Thyroid gland (tissue), 4 donors: Measurements from ENCODE around the gene SNRPB2. TPM values are rescaled to one million over a fixed set of nuclear protein-coding genes. Genes with fewer than 3 reads are reported as not detected.
A peak's percentile ranks its signal among the peaks of the same experiment; 100 is the strongest.

Experiments used
- DNase-seq, 2 donors: peaks; one replicate each; pipeline ENCODE4 v3.0.0-alpha.2; 2019
- H3K27ac ChIP-seq, 3 donors: fragments of 200-600 bp; sonication (generic); 1 replicate in 2 of 3; 2 replicates in 1 of 3; pipeline ENCODE4 v1.5.1; 2016 to 2019; ENCODE audit warnings: mild to moderate bottlenecking in 1 of 3, moderate library complexity in 1 of 3
- H3K27me3 ChIP-seq: fragments of 200-600 bp; sonication (generic); one replicate; pipeline ENCODE4 v1.5.1; 2019
- H3K36me3 ChIP-seq, 2 donors: fragments of 200-600 bp; sonication (generic); one replicate each; pipeline ENCODE4 v1.5.1; 2016 to 2019
- H3K4me1 ChIP-seq, 2 donors: fragments of 200-600 bp; sonication (generic); one replicate each; pipeline ENCODE4 v1.5.1; 2017 to 2019
- H3K4me3 ChIP-seq, 3 donors: fragments of 200-600 bp; sonication (generic); replicated peaks in 1 of 3; 1 replicate in 2 of 3; 2 replicates in 1 of 3; pipeline ENCODE4 v1.5.1; 2016; ENCODE audit warnings: mild to moderate bottlenecking in 1 of 3
- H3K9me3 ChIP-seq: fragments of 200-600 bp; sonication (generic); one replicate; pipeline ENCODE4 v1.5.1; 2017
- POLR2A ChIP-seq, 2 donors: fragments of 450-650 bp; IDR thresholded peaks; one replicate each; pipeline ENCODE4 v1.6.1; 2017; ENCODE audit warnings: antibody characterized with exemption in 2 of 2, mild to moderate bottlenecking in 2 of 2, moderate library complexity in 1 of 2
- WGBS, 2 donors: methylation state at CpG; one replicate each; pipeline ENCODE4 v1.1.5; 2017; 5-methylcytosine and 5-hydroxymethylcytosine counted together
- intact Hi-C: fragments of 100-400 bp; cut with DNase I; formaldehyde crosslinking; loops from one replicate; pipeline ENCODE4 v1.15.1; 2023
- total RNA-seq, 4 donors: library from RNA; depleted of rRNA; stranded (reverse); fragments of >200 nt; gene quantifications; one replicate each; pipeline ENCODE4 v1.2.3, GENCODE V29; 2016
- TF ChIP-seq, protein P1 (sequence below), 6 experiments: fragments of 200-600 bp in 3 of 6; fragments of 450-650 bp in 3 of 6; sonication (generic) in 3 of 6; IDR thresholded peaks; one replicate each; pipeline ENCODE4 v1.5.1; 2016 to 2019; ENCODE audit warnings: antibody characterized with exemption in 6 of 6, mild to moderate bottlenecking in 2 of 6, inconsistent platforms in 1 of 6, moderate library complexity in 1 of 6

Gene SNRPB2
- total RNA-seq, 4 donors from 2014 or later = 24.8 to 42.0 (median 35.2) TPM

DNA sequence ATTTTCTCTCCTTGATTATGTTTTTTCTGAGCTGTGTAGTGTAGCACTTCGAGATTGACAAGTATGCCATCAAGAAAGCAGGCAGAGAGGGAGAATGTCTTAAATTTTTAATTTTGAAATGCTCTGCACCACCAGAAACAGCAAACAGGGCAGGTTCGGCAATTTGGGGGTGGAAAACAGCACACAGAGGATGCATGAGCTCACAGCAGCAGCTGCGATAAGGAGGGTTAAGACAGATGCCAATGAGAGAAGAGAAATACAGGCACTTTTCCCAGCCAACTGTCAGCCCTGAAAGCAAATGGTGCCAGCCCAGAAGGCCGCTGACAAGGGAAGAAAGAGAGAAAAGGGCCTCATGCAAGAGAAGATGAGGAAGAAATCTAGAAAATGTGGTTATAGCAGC is 15.1 kb upstream of the SNRPB2 start:
- H3K9me3 ChIP-seq = no peaks in the 10 kb centered on the region
- H3K27me3 ChIP-seq = no peaks in the 10 kb centered on the region
- H3K36me3 ChIP-seq = no peaks in the 10 kb centered on the region
- H3K4me3 ChIP-seq = no peak overlapping the region
- H3K4me1 ChIP-seq = no peaks in the 10 kb centered on the region
- no peak for DNase-seq
- intact Hi-C loops = no loop called here
- no peak for TF ChIP-seq POLR2A (IDR thresholded peaks at IDR 0.05)
- TF ChIP-seq, protein P1, sequence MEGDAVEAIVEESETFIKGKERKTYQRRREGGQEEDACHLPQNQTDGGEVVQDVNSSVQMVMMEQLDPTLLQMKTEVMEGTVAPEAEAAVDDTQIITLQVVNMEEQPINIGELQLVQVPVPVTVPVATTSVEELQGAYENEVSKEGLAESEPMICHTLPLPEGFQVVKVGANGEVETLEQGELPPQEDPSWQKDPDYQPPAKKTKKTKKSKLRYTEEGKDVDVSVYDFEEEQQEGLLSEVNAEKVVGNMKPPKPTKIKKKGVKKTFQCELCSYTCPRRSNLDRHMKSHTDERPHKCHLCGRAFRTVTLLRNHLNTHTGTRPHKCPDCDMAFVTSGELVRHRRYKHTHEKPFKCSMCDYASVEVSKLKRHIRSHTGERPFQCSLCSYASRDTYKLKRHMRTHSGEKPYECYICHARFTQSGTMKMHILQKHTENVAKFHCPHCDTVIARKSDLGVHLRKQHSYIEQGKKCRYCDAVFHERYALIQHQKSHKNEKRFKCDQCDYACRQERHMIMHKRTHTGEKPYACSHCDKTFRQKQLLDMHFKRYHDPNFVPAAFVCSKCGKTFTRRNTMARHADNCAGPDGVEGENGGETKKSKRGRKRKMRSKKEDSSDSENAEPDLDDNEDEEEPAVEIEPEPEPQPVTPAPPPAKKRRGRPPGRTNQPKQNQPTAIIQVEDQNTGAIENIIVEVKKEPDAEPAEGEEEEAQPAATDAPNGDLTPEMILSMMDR (IDR thresholded peaks at IDR 0.05) = no peak
- WGBS, 2 donors = 78 to 86% methylated on average over 4 of the region's 4 CpGs
- no peak overlapping the region for H3K27ac ChIP-seq

DNA sequence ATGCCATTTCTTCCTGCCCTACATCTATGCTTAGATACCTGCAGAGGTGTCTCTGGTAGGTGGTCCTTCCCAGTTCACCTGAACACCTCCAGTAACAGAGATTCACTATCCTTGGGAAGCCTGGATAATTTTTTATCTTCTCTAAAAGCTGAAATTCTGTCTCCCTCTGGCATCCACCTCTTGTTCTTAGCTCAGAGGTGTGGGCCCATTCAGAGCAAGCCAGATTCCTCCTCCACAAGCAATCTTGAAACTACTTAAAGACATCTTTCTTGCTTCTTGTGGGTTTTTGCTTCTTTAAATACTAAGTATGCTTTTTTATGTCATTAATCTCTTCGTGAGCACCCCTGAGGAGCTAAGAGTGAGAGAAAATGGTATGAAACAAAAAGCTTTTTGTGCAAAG is 10.4 kb upstream of the SNRPB2 start:
- no peaks in the 10 kb centered on the region for H3K9me3 ChIP-seq
- 80 to 89% methylated on average over 1 of the region's 1 CpG for WGBS, 2 donors
- H3K4me3 ChIP-seq = no peak overlapping the region
- no peaks in the 10 kb centered on the region for H3K27me3 ChIP-seq
- no peaks in the 10 kb centered on the region for H3K4me1 ChIP-seq
- TF ChIP-seq, protein P1 (IDR thresholded peaks at IDR 0.05) = no peak
- TF ChIP-seq POLR2A (IDR thresholded peaks at IDR 0.05) = no peak
- no peak overlapping the region for H3K27ac ChIP-seq
- intact Hi-C loops = no loop called here
- DNase-seq = no peak
- H3K36me3 ChIP-seq = no peaks in the 10 kb centered on the region

DNA sequence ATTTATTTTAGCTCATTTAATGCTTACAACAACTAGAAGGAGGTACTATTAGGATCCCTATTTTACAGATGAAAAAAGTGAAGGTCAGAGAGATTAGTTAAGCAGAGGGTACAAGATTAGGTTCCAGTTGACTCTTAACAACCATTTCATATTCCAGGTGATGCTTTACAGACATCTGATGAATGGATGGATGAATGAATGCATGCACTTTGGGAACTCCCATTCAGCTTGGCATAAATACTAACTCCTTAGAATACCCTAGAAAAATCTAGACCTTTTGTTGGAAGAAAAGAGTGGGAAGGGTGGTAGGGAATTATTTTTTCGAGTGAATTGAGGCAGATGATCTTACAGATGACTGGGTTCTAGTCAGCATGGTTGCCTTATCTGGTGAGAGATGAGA is 746 bp upstream of the SNRPB2 start:
- WGBS, 2 donors = 94 to 100% methylated on average over 1 of the region's 1 CpG

DNA sequence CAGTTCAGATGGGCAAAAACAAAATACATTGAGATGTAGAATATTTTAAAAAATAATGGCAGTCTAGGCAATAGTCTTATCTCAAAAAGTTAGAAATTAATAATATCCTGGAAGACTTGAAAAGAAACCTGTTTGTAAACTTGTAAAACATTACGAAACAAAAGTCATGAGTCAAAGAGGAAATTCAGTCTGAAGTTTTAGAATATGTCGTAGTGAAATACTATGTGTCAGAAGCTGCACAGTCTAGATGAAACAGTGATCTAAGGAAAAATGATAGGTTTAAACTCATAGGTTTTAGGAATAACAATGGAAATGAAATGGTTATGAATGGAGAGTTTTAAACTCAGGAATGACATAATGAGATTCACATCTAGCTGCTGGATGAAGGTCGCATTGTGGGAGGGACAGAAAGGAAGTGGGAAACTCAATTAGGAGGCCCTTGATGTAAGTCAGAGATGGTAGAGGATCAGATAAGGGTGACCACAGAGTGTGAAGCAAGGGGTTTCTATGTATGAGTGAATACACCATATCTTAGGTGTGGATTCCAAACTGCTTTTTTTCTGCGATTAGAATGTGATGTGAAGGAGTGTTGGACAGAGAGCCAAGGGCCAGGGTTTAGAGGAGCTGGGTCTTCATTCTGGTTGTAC is 2.8 kb downstream of the SNRPB2 start:
- Histone ChIP-seq H3K36me3 (peaks cover 21 to 32% of the 10 kb centered on the region in 2 donors), H3K9me3 (no peaks in the 10 kb centered on the region), H3K4me1 (peaks cover 12% of the 10 kb centered on the region in 2 donors), H3K4me3 (no peak overlapping the region), H3K27ac (no peak overlapping the region), H3K27me3 (no peaks in the 10 kb centered on the region)
- intact Hi-C loops = no loop called here
- 89 to 94% methylated on average over 4 of the region's 4 CpGs for WGBS, 2 donors
- TF ChIP-seq, protein P1 (IDR thresholded peaks at IDR 0.05) = no peak
- TF ChIP-seq POLR2A (IDR thresholded peaks at IDR 0.05) = no peak
- no peak for DNase-seq

More for the DNA sequence above, 746 bp upstream of the SNRPB2 start:
- H3K36me3 ChIP-seq = peaks cover 6 to 15% of the 10 kb centered on the region in 2 donors
- peak overlapping the region in 1 of 3 donors; percentile 46 for H3K4me3 ChIP-seq
- intact Hi-C loops = no loop called here
- peaks cover 12% of the 10 kb centered on the region in 2 donors for H3K4me1 ChIP-seq
- no peaks in the 10 kb centered on the region for H3K27me3 ChIP-seq
- no peak for TF ChIP-seq POLR2A (IDR thresholded peaks at IDR 0.05)
- TF ChIP-seq, protein P1 (IDR thresholded peaks at IDR 0.05) = no peak
- H3K27ac ChIP-seq = no peak overlapping the region
- DNase-seq = no peak
- H3K9me3 ChIP-seq = no peaks in the 10 kb centered on the region

DNA sequence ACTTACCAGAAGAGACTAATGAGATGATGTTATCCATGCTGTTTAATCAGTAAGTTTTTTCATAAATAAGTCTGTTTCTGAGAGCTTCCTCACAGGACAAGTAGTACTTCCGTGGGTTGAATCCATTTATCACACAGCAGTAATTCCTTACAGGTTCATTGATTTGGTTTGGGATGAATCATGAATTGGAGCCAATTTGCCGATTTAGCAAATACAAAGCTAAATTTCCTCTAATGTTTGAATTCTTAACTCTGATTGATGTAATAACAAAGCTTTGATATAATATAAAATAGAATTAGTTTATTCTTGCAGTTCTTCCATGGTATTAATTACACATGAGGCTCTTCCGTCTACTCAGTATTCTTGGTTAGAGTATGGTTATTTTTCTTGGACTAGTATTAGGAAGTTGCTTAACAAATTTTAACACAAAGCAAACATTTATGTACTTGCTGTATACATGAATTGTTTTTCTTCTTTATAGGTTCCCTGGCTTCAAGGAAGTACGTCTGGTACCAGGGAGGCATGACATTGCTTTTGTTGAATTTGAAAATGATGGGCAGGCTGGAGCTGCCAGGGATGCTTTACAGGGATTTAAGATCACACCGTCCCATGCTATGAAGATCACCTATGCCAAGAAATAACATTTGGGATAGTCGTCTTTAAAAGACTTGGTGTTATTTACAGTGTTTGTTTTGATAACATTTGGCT is 10.7 kb downstream of the SNRPB2 start:
- Histone ChIP-seq H3K4me3 (no peak overlapping the region), H3K27ac (no peak overlapping the region), H3K36me3 (peaks cover 23 to 31% of the 10 kb centered on the region in 2 donors), H3K9me3 (no peaks in the 10 kb centered on the region), H3K27me3 (no peaks in the 10 kb centered on the region), H3K4me1 (no peaks in the 10 kb centered on the region)
- DNase-seq = no peak
- TF ChIP-seq POLR2A (IDR thresholded peaks at IDR 0.05) = no peak
- TF ChIP-seq, protein P1 (IDR thresholded peaks at IDR 0.05) = no peak
- intact Hi-C loops = no loop called here
- 92 to 93% methylated on average over 6 of the region's 6 CpGs for WGBS, 2 donors
